LNCAP (cell line): ENCODE measurements around the gene PKDREJ.

Experiments
- CTCF ChIP-seq: fragments of 450-650 bp; IDR thresholded peaks from 2 replicates; pipeline ENCODE4 v1.5.1; 2017; ENCODE audit warnings: mild to moderate bottlenecking

Gene PKDREJ

GRCh38 chr22:46297151-46297812 lies 34.1 kb upstream of the PKDREJ start:
- no peak for TF ChIP-seq CTCF

GRCh38 chr22:46296257-46297150 lies 33.4 kb upstream of the PKDREJ start, which contains the start of gene GTSE1:
TSS of gene GTSE1 (plus strand) at chr22:46296870. CDS start at chr22:46297401, 531 bp downstream.
- TF ChIP-seq CTCF, result no peak

GRCh38 chr22:46295277-46295971 lies 32.3 kb upstream of the PKDREJ start:
- TF ChIP-seq CTCF, result no peak

GRCh38 chr22:46294784-46295183 lies 31.6 kb upstream of the PKDREJ start:
- TF ChIP-seq CTCF, result no peak

GRCh38 chr22:46293577-46294260 lies 30.6 kb upstream of the PKDREJ start:
- TF ChIP-seq CTCF, result no peak

- no peak for TF ChIP-seq CTCF
Measured at GRCh38 chr22:46292732-46293131, 29.6 kb upstream of the PKDREJ start.

- TF ChIP-seq CTCF, result no peak
Measured at GRCh38 chr22:46292173-46292572, 29.0 kb upstream of the PKDREJ start.
